Caco-2 (cell line): ENCODE measurements around the gene NGB. TPM values are rescaled to one million over a fixed set of nuclear protein-coding genes. Genes with fewer than 3 reads are reported as not detected.

Source experiments
- BruUV-seq: library from RNA; stranded (reverse); fragments of 400-500 nt; replicated peaks from 2 replicates; lab custom pipeline; 2021; lab: Mats Ljungman, UMichigan
- CTCF ChIA-PET: fragments of 300-600 bp; sonication (Branson Sonifier 250); formaldehyde crosslinking; loops from one replicate; lab custom pipeline; 2022; ENCODE audit warnings: antibody characterized with exemption; lab: Charles Lee
- POLR2A ChIA-PET: fragments of 300-600 bp; sonication (Branson Sonifier 250); formaldehyde crosslinking; loops from one replicate; lab custom pipeline; 2022; ENCODE audit warnings: antibody characterized with exemption; lab: Charles Lee
- DNase-seq, 2 experiments: peaks; one replicate each; pipeline versions ENCODE4 v3.0.0 to v3.0.0-alpha.2; 2020 to 2022
- H3K27me3 ChIP-seq: replicated peaks from 2 replicates; pipeline ENCODE4 v1.6.0; 2011; ENCODE audit warnings: low read length; ENCODE audit not compliant: control insufficient read depth, insufficient read depth
- H3K36me3 ChIP-seq: 2 replicates; pipeline ENCODE4 v1.5.1; 2011; ENCODE audit warnings: low read length; ENCODE audit not compliant: control insufficient read depth, insufficient read depth
- H3K4me1 ChIP-seq: fragments of 250-450 bp; sonication (Bioruptor Pico); 2 replicates; pipeline ENCODE4 v1.5.1; 2020; ENCODE audit warnings: mild to moderate bottlenecking
- H3K4me3 ChIP-seq: 2 replicates; pipeline ENCODE4 v1.5.1; 2011; ENCODE audit warnings: low read depth, mild to moderate bottlenecking, control low read depth, low read length
- H3K9me3 ChIP-seq: fragments of 250-450 bp; sonication (Bioruptor Pico); 2 replicates; pipeline ENCODE4 v1.5.1; 2020; ENCODE audit warnings: mild to moderate bottlenecking, moderate library complexity
- H3K27ac Mint-ChIP-seq: one replicate; pipeline ENCODE4 v1.8.0; 2022; ENCODE audit warnings: mixed read lengths; ENCODE audit not compliant: unreplicated experiment
- H3K27me3 Mint-ChIP-seq: one replicate; pipeline ENCODE4 v1.8.0; 2022; ENCODE audit warnings: mixed read lengths; ENCODE audit not compliant: insufficient read depth, unreplicated experiment
- H3K36me3 Mint-ChIP-seq: one replicate; pipeline ENCODE4 v1.8.0; 2022; ENCODE audit warnings: mild to moderate bottlenecking, mixed read lengths; ENCODE audit not compliant: insufficient read depth, unreplicated experiment
- H3K4me1 Mint-ChIP-seq: one replicate; pipeline ENCODE4 v1.8.0; 2022; ENCODE audit warnings: low read depth, mixed read lengths; ENCODE audit not compliant: unreplicated experiment
- H3K4me3 Mint-ChIP-seq: one replicate; pipeline ENCODE4 v1.8.0; 2022; ENCODE audit warnings: mild to moderate bottlenecking, moderate library complexity, mixed read lengths; ENCODE audit not compliant: unreplicated experiment
- H3K9me3 Mint-ChIP-seq: one replicate; pipeline ENCODE4 v1.8.0; 2022; ENCODE audit warnings: mixed read lengths; ENCODE audit not compliant: unreplicated experiment
- intact Hi-C: fragments of 100-400 bp; cut with micrococcal nuclease; formaldehyde crosslinking; loops from one replicate; pipeline ENCODE4 v1.10.0; 2022; ENCODE audit not compliant: unreplicated experiment
- total RNA-seq: library from RNA; stranded (reverse); gene quantifications from 2 replicates; pipeline ENCODE4 v1.2.3, GENCODE V29; 2022
- TF ChIP-seq, protein P1 (sequence below), 2 experiments: fragments of 200-600 bp in 1 of 2; IDR thresholded peaks; 1 replicate in 1 of 2; 2 replicates in 1 of 2; pipeline versions ENCODE4 v1.5.1 to v1.8.0; 2011 to 2022; ENCODE audit warnings: antibody characterized with exemption in 1 of 2, control low read depth in 1 of 2, inconsistent platforms in 1 of 2, low read depth in 1 of 2, low read length in 1 of 2, mild to moderate bottlenecking in 1 of 2, moderate library complexity in 1 of 2; ENCODE audit not compliant: insufficient read depth in 1 of 2, severe bottlenecking in 1 of 2, unreplicated experiment in 1 of 2

Gene NGB
- total RNA-seq, 1 experiment from 2014 or later, result not detected

DNA sequence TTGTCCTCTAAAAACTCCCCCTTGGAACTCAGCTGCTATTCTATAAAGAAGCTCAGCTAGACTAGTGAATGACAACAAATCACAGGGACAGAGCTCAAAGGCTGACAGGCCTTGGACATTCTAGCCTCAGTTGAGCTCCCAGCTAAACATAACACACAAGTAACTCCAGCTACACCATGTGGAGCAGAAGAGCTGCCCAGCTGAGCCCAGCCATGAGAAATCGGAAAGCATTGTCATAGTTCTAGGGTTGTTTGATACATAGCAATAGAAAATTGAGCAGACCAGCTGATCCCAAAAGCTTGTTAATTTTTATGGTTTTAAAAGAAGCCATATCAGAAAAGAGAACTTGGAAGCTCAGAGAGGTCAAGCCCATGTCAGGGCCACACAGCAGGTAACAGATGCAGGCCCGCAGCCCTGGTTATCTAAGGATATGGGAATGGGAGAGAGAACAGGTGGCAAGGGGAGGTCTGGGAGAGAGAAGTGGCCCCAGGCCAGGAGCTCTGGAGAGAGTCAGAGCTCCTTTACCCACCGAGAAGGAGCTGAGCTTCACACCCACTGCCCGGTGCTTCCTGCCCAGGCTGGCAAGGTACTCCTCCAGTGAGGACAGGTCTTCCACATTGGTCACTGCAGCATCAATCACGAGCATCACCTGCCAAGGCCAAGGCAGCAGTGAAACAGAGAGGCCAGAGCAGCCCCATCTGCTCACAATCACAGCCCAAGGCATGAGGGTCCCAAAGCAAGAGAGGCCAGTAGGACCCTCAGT lies 2.9 kb downstream of the NGB start:
- H3K27ac Mint-ChIP-seq, result no peak overlapping the region
- Histone ChIP-seq H3K4me3 (no peak overlapping the region), H3K9me3 (no peaks in the 10 kb centered on the region), H3K36me3 (no peaks in the 10 kb centered on the region), H3K27me3 (no peaks in the 10 kb centered on the region), H3K4me1 (no peaks in the 10 kb centered on the region)
- no peak for DNase-seq
- no peak overlapping the region for H3K4me3 Mint-ChIP-seq
- BruUV-seq, result no TSS peak
- CTCF ChIA-PET, result no interaction called here
- intact Hi-C loops, result no loop called here
- TF ChIP-seq, protein P1, sequence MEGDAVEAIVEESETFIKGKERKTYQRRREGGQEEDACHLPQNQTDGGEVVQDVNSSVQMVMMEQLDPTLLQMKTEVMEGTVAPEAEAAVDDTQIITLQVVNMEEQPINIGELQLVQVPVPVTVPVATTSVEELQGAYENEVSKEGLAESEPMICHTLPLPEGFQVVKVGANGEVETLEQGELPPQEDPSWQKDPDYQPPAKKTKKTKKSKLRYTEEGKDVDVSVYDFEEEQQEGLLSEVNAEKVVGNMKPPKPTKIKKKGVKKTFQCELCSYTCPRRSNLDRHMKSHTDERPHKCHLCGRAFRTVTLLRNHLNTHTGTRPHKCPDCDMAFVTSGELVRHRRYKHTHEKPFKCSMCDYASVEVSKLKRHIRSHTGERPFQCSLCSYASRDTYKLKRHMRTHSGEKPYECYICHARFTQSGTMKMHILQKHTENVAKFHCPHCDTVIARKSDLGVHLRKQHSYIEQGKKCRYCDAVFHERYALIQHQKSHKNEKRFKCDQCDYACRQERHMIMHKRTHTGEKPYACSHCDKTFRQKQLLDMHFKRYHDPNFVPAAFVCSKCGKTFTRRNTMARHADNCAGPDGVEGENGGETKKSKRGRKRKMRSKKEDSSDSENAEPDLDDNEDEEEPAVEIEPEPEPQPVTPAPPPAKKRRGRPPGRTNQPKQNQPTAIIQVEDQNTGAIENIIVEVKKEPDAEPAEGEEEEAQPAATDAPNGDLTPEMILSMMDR (IDR thresholded peaks at IDR 0.05; ENCODE audit: insufficient read depth in 1 of 2, low read depth in 1 of 2, low read length in 1 of 2, severe bottlenecking in 1 of 2, unreplicated experiment in 1 of 2), result no peak
- peaks cover 4% of the 10 kb centered on the region for H3K27me3 Mint-ChIP-seq
- POLR2A ChIA-PET, result no interaction called here
- no peaks in the 10 kb centered on the region for H3K36me3 Mint-ChIP-seq
- peaks cover 9% of the 10 kb centered on the region for H3K9me3 Mint-ChIP-seq
- no peaks in the 10 kb centered on the region for H3K4me1 Mint-ChIP-seq

DNA sequence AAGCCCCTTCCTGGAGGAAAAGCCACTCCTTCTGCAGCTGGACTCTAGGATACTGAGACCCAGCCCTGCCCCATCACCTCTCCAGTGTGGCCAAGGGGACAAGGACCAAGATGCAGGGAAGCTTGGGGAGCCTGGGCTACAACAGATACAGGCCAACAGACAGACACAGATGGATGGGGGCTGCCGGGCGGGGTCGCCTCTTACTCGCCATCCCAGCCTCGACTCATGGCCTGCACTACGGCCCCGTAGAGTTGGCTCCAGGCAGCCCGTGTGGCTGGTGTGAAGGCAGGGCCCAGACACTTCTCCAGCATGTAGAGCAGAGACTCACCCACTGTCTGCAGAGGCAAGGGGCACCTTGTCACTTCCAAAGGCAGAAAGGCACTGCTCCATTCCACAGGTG lies 4.7 kb downstream of the NGB start:
- ChIA-PET CTCF (no interaction called here), POLR2A (no interaction called here)

DNA sequence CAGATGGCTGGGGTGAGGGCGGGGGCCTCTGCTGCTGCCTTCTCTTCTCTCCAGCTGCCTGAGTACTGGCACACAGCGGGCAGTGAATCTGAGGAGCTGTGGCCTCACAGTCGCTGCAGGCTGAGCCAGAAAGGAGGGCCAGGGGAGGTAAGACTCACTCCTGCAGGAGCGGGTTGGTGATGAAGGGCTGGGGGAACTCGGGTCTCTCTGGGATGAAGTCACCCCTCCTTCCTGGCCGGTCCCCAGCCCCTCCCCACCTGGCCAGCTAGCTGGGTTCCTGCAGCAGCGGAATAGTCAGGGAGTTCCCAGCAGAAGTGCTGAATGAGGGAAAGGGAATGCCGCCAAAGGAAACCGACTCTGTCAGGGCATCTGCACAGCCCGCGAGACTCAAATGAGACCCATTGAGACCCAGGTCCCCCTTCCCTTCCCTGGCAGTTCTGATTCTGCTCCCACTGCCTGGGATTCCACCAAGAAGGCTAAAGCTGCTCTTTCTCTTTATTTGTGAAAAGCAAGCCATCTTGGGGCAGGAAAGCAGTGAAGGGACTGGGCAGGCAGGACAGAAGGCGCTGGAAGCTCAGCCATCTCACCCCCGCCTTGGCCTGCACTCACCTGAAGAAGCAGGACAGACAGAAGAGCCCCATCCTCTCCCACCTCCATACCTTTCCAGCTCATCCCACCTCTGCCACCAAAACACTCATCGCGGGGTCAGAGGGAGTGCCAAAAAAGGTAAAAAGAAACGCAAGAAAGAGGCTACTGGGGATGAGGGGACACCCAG lies 5.3 kb downstream of the NGB start:
- no peaks in the 10 kb centered on the region for H3K9me3 ChIP-seq
- no peak overlapping the region for H3K27ac Mint-ChIP-seq
- no peaks in the 10 kb centered on the region for H3K36me3 Mint-ChIP-seq
- ChIA-PET CTCF (no interaction called here), POLR2A (no interaction called here)
- no peaks in the 10 kb centered on the region for H3K4me1 ChIP-seq
- TF ChIP-seq, protein P1 (IDR thresholded peaks at IDR 0.05; ENCODE audit: insufficient read depth in 1 of 2, low read depth in 1 of 2, low read length in 1 of 2, severe bottlenecking in 1 of 2, unreplicated experiment in 1 of 2), result no peak
- no peak overlapping the region for H3K4me3 ChIP-seq
- no TSS peak for BruUV-seq
- intact Hi-C loops, result no loop called here
- no peaks in the 10 kb centered on the region for H3K27me3 ChIP-seq
- peaks cover 9% of the 10 kb centered on the region for H3K9me3 Mint-ChIP-seq
- H3K4me3 Mint-ChIP-seq, result no peak overlapping the region
- H3K36me3 ChIP-seq, result no peaks in the 10 kb centered on the region
- no peak for DNase-seq
- H3K4me1 Mint-ChIP-seq, result no peaks in the 10 kb centered on the region
- peaks cover 17% of the 10 kb centered on the region for H3K27me3 Mint-ChIP-seq

More for the DNA sequence above, 4.7 kb downstream of the NGB start:
- Histone ChIP-seq H3K27me3 (no peaks in the 10 kb centered on the region), H3K36me3 (no peaks in the 10 kb centered on the region), H3K4me1 (no peaks in the 10 kb centered on the region), H3K9me3 (no peaks in the 10 kb centered on the region), H3K4me3 (no peak overlapping the region)
- peaks cover 9% of the 10 kb centered on the region for H3K9me3 Mint-ChIP-seq
- TF ChIP-seq, protein P1 (IDR thresholded peaks at IDR 0.05; ENCODE audit: insufficient read depth in 1 of 2, low read depth in 1 of 2, low read length in 1 of 2, severe bottlenecking in 1 of 2, unreplicated experiment in 1 of 2), result no peak
- BruUV-seq, result no TSS peak
- H3K27ac Mint-ChIP-seq, result no peak overlapping the region
- DNase-seq, result no peak
- no peak overlapping the region for H3K4me3 Mint-ChIP-seq
- H3K36me3 Mint-ChIP-seq, result no peaks in the 10 kb centered on the region
- H3K27me3 Mint-ChIP-seq, result peaks cover 15% of the 10 kb centered on the region
- intact Hi-C loops, result no loop called here
- H3K4me1 Mint-ChIP-seq, result no peaks in the 10 kb centered on the region
